Suprapubic skin (tissue), 4 donors: ENCODE measurements around the gene SERPIND1.

Experiments
- EP300 ChIP-seq: sonication (generic); formaldehyde crosslinking; IDR thresholded peaks from one replicate; pipeline ENCODE4 v1.6.1; 2017; ENCODE audit warnings: antibody characterized with exemption
- POLR2A ChIP-seq, 2 donors: fragments of 450-650 bp; IDR thresholded peaks; one replicate each; pipeline ENCODE4 v1.6.1; 2017; ENCODE audit warnings: antibody characterized with exemption in 2 of 2, mild to moderate bottlenecking in 2 of 2, moderate library complexity in 2 of 2
- POLR2AphosphoS5 ChIP-seq, 3 donors: sonication (generic); formaldehyde crosslinking; IDR thresholded peaks; one replicate each; pipeline ENCODE4 v1.6.1; 2017; ENCODE audit warnings: antibody characterized with exemption in 3 of 3
- TF ChIP-seq, protein P1 (sequence below), 2 donors: fragments of 200-600 bp in 1 of 2; fragments of 450-650 bp in 1 of 2; sonication (generic) in 1 of 2; IDR thresholded peaks; one replicate each; pipeline ENCODE4 v1.5.1; 2016 to 2019; ENCODE audit warnings: antibody characterized with exemption in 2 of 2, mild to moderate bottlenecking in 1 of 2, moderate library complexity in 1 of 2

DNA sequence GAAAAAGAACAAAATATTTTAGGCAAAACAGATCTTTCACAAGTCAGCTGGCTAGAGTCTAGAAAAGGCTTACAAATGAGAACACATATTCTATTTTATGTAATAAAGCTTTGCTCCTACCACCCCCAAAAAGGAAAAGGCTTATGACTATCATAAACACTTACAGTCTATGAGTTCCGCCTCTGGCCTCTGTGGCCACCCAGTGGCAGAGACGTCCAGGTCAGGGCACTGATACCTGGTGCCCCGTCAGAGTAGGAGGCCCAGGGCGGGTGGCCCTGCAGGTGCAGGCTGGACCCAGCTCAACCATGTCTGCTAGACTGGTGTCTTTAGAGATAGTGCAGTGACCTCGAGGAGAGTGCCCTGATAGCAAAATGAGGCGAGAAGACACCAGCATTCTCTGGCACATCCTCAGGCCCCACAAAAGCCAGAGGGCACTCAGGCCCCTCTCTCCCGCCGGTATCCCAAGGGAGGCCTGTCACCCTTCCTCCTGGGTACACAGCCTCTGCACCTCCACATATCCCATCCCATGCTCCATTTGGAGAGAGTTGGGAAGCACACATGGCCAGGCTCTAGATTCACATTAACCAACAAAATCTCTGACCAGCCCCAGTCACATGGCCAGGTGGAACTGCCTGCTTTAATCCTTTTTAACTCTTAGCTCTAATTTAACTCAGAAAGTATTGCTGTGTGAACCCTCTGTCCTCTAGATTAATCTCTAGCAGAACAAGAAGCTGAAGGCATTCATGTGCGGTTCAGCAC, 27.3 kb upstream of the SERPIND1 start:
- TF ChIP-seq, protein P1, sequence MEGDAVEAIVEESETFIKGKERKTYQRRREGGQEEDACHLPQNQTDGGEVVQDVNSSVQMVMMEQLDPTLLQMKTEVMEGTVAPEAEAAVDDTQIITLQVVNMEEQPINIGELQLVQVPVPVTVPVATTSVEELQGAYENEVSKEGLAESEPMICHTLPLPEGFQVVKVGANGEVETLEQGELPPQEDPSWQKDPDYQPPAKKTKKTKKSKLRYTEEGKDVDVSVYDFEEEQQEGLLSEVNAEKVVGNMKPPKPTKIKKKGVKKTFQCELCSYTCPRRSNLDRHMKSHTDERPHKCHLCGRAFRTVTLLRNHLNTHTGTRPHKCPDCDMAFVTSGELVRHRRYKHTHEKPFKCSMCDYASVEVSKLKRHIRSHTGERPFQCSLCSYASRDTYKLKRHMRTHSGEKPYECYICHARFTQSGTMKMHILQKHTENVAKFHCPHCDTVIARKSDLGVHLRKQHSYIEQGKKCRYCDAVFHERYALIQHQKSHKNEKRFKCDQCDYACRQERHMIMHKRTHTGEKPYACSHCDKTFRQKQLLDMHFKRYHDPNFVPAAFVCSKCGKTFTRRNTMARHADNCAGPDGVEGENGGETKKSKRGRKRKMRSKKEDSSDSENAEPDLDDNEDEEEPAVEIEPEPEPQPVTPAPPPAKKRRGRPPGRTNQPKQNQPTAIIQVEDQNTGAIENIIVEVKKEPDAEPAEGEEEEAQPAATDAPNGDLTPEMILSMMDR (IDR thresholded peaks at IDR 0.05): no peak
- no peak for TF ChIP-seq POLR2A (IDR thresholded peaks at IDR 0.05)
- TF ChIP-seq POLR2AphosphoS5 (IDR thresholded peaks at IDR 0.05): no peak
- no peak for TF ChIP-seq EP300
